Neuronal stem cell (in vitro differentiated cells): ENCODE measurements around the gene PROX1.

Experiments
- DNase-seq: peaks from one replicate; pipeline ENCODE4 v3.0.0-alpha.2; 2013; ENCODE audit warnings: low spot score
- H2AFZ ChIP-seq: one replicate; pipeline ENCODE4 v1.6.1; 2013; ENCODE audit warnings: mild to moderate bottlenecking, low read length, inconsistent platforms
- H2AK5ac ChIP-seq: 2 replicates; pipeline ENCODE4 v1.6.1; 2013; ENCODE audit warnings: low read depth, mild to moderate bottlenecking, inconsistent platforms, low read length, moderate library complexity, mixed read lengths
- H2BK120ac ChIP-seq: 2 replicates; pipeline ENCODE4 v1.6.1; 2013; ENCODE audit warnings: low read depth, mild to moderate bottlenecking, inconsistent platforms, low read length, moderate library complexity, mixed read lengths
- H2BK12ac ChIP-seq: one replicate; pipeline ENCODE4 v1.6.1; 2013; ENCODE audit warnings: low read length, inconsistent platforms
- H2BK15ac ChIP-seq: 2 replicates; pipeline ENCODE4 v1.6.1; 2013; ENCODE audit warnings: mild to moderate bottlenecking, low read length, inconsistent platforms, mixed read lengths
- H2BK5ac ChIP-seq: one replicate; pipeline ENCODE4 v1.6.1; 2013; ENCODE audit warnings: inconsistent platforms, mild to moderate bottlenecking, low read length, moderate library complexity
- H3K14ac ChIP-seq: one replicate; pipeline ENCODE4 v1.6.1; 2013; ENCODE audit warnings: low read length, inconsistent platforms
- H3K18ac ChIP-seq: 2 replicates; pipeline ENCODE4 v1.6.1; 2013; ENCODE audit warnings: low read length, inconsistent platforms
- H3K23ac ChIP-seq: 2 replicates; pipeline ENCODE4 v1.6.1; 2013; ENCODE audit warnings: low read depth, mild to moderate bottlenecking, mixed read lengths, low read length, inconsistent platforms; ENCODE audit not compliant: poor library complexity
- H3K27ac ChIP-seq: replicated peaks from 3 replicates; pipeline ENCODE4 v1.5.1; 2013; ENCODE audit warnings: low read length, inconsistent platforms
- H3K27me3 ChIP-seq, 3 experiments: 2 replicates each; pipeline ENCODE4 v1.6.1; 2013; ENCODE audit warnings: low read length in 3 of 3, mild to moderate bottlenecking in 2 of 3, inconsistent platforms in 1 of 3, low read depth in 1 of 3, mixed read lengths in 1 of 3, moderate library complexity in 1 of 3; ENCODE audit not compliant: control insufficient read depth in 3 of 3, insufficient read depth in 3 of 3
- H3K36me3 ChIP-seq, 2 donors: replicated peaks in 1 of 2; 2 replicates each; pipeline ENCODE4 v1.6.1; 2013; ENCODE audit warnings: low read length in 2 of 2; ENCODE audit not compliant: control insufficient read depth in 2 of 2, insufficient read depth in 2 of 2
- H3K4ac ChIP-seq: 2 replicates; pipeline ENCODE4 v1.6.1; 2013; ENCODE audit warnings: inconsistent platforms, mild to moderate bottlenecking, low read length, moderate library complexity
- H3K4me1 ChIP-seq, 2 donors: 1 replicate in 1 of 2; 2 replicates in 1 of 2; pipeline ENCODE4 v1.6.1; 2013; ENCODE audit warnings: low read length in 2 of 2, low read depth in 1 of 2; ENCODE audit not compliant: control insufficient read depth in 2 of 2, insufficient read depth in 1 of 2
- H3K4me2 ChIP-seq: one replicate; pipeline ENCODE4 v1.6.1; 2013; ENCODE audit warnings: mild to moderate bottlenecking, low read length, inconsistent platforms; ENCODE audit not compliant: insufficient read depth, poor library complexity, severe bottlenecking
- H3K4me3 ChIP-seq, 2 donors: 2 replicates each; pipeline ENCODE4 v1.5.1; 2013; ENCODE audit warnings: low read length in 2 of 2, mild to moderate bottlenecking in 2 of 2, inconsistent platforms in 1 of 2, moderate library complexity in 1 of 2
- H3K79me1 ChIP-seq: one replicate; pipeline ENCODE4 v1.6.1; 2013; ENCODE audit warnings: low read depth, mild to moderate bottlenecking, inconsistent platforms, low read length, moderate library complexity
- H3K9ac ChIP-seq: one replicate; pipeline ENCODE4 v1.6.1; 2013; ENCODE audit warnings: mild to moderate bottlenecking, low read depth, low read length, inconsistent platforms; ENCODE audit not compliant: poor library complexity
- H3K9me3 ChIP-seq, 2 donors: replicated peaks in 1 of 2; 2 replicates each; pipeline versions ENCODE3 to v1.6.1; 2013; ENCODE audit warnings: low read length in 2 of 2, mild to moderate bottlenecking in 2 of 2, inconsistent platforms in 1 of 2, low read depth in 1 of 2, mixed read lengths in 1 of 2, moderate library complexity in 1 of 2; ENCODE audit not compliant: control insufficient read depth in 2 of 2, insufficient read depth in 1 of 2
- H4K8ac ChIP-seq: one replicate; pipeline ENCODE4 v1.6.1; 2013; ENCODE audit warnings: low read depth, mild to moderate bottlenecking, inconsistent platforms, low read length, moderate library complexity
- H4K91ac ChIP-seq: one replicate; pipeline ENCODE4 v1.6.1; 2013; ENCODE audit warnings: low read length, low read depth, mild to moderate bottlenecking, inconsistent platforms; ENCODE audit not compliant: poor library complexity
- whole genome bisulfite sequencing, 2 donors: extraction: QIAGEN DNeasy Blood & Tissue Kit; methylation state at CpG; one replicate each; pipeline ENCODE4 v1.1.7; 2013; ENCODE audit warnings: missing lambda C conversion rate in 2 of 2, mixed read lengths in 1 of 2; ENCODE audit not compliant: insufficient read length in 2 of 2, insufficient replicate concordance in 1 of 2; ENCODE audit errors: extremely low coverage in 2 of 2; 5-methylcytosine and 5-hydroxymethylcytosine counted together

Gene PROX1

DNA sequence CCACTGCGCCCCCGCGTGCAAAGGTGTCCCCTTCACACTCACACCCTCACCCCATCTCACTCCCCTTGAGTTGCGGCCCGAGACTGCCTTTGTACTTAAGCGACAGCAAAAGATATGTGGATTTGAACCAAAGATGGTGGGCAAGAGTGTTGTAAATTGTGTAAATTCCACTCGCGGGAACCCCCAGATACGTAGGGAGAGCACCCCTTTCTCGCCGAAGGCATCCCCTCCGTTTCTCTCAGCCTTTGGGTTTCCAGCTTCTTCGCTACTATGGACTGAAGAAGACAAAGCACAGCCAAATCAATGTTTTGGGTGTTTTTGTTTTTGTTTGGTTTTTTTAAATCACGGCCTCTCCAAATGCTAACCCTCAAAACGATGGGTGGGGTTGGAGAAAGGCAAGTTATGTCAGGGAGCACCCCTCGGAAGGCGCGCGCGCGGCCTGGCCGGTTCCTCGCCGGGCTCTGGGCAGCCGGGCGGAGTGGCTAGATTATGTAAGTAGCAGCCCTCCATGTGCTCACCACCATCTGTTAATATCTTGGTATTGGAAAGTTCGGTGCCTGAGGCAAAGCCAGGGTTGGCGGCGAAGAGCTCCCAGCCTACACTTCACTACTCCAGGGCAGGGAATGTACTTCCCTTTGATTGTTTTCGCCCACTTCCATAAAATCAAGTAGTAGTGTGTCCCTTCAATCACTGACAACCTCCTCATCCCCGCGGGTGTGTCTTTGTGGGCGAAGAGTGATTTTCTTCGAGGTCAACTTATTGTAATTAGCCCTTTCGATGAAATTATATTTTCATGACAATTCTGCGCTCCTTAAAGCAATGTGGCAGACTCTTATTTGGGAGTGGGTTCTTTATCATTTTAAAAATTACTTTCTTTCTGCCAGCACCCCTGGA lies 4.0 kb upstream of the PROX1 start:
- no peak overlapping the region for H3K23ac ChIP-seq
- peak overlapping the region in 1 of 2 donors; percentile 69 for H3K4me3 ChIP-seq
- no peaks in the 10 kb centered on the region for H3K79me1 ChIP-seq
- peak overlapping the region; percentile 85 for H2BK5ac ChIP-seq
- H3K27me3 ChIP-seq: peaks cover 12 to 82% (median 66%) of the 10 kb centered on the region in 3 experiments
- no peaks in the 10 kb centered on the region for H3K36me3 ChIP-seq
- peak overlapping the region; percentile 85 for H3K9ac ChIP-seq
- H3K4me2 ChIP-seq: peak overlapping the region; percentile 99
- H3K27ac ChIP-seq: no peak overlapping the region
- no peak overlapping the region for H4K91ac ChIP-seq
- peak; percentile 17 for DNase-seq
- no peaks in the 10 kb centered on the region for H3K9me3 ChIP-seq
- peak overlapping the region; percentile 82 for H2BK15ac ChIP-seq
- peak overlapping the region; percentile 11 for H2BK12ac ChIP-seq
- no CpG with 5 or more reads among the region's 36 CpGs for WGBS, 2 donors
- no peak overlapping the region for H4K8ac ChIP-seq
- H2AK5ac ChIP-seq: no peak overlapping the region
- peak overlapping the region; percentile 86 for H3K18ac ChIP-seq
- H2BK120ac ChIP-seq: no peak overlapping the region
- H3K4ac ChIP-seq: no peak overlapping the region
- H3K4me1 ChIP-seq: peaks cover 31% of the 10 kb centered on the region in 2 donors
- peak overlapping the region; percentile 94 for H2AFZ ChIP-seq
- H3K14ac ChIP-seq: peak overlapping the region; percentile 82

DNA sequence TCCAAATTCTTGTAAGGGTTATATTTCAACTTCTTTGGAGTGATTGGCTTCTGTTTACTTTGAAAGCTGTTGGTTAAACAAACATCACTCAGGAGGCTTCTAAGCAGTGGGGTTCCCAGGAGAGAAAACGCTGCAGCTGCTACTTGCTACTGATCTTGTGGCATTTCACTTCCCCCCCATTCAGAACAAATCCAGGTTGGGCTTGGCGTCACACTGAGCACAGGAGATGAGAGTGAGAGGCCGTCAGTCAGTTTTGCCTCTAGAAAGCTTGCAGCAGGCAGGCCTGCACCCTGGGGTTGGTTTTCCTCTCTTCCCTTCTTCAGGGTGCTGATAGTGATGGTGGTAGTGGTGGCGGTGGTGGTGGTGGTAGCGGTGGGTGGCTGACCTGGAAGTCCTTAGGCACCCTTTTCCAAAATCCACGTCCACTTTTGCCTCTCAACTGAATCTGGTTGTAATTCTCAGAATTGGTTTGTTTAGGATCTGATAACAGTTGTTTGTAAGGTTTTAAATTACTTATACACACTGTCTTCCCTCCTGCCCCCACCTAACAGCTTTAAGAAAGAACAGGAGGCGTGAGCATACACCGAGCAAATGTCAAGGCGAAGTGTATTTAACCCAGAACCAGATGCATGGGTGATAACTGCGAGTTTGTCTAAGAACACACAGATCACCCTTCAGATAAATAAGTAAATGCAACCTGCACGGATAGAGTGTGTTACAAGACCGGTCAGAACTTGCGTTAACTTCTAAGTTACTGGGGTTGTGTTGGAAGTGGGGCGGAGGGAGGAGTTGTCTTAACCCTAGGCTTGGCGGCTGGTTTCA lies 3.2 kb upstream of the PROX1 start:
- H3K79me1 ChIP-seq: no peaks in the 10 kb centered on the region
- no peak overlapping the region for H3K9ac ChIP-seq
- no peak overlapping the region for H2BK120ac ChIP-seq
- no peak overlapping the region for H2BK12ac ChIP-seq
- H3K4me2 ChIP-seq: peak overlapping the region; percentile 84
- H3K4me3 ChIP-seq: no peak overlapping the region
- no peak overlapping the region for H3K14ac ChIP-seq
- no peak overlapping the region for H2AK5ac ChIP-seq
- no peak for DNase-seq
- peaks cover 12 to 73% (median 69%) of the 10 kb centered on the region in 3 experiments for H3K27me3 ChIP-seq
- no peak overlapping the region for H4K91ac ChIP-seq
- H3K27ac ChIP-seq: no peak overlapping the region
- WGBS, 2 donors: no CpG with 5 or more reads among the region's 15 CpGs
- H3K9me3 ChIP-seq: no peaks in the 10 kb centered on the region
- no peak overlapping the region for H3K23ac ChIP-seq
- H2AFZ ChIP-seq: peak overlapping the region; percentile 89
- no peak overlapping the region for H4K8ac ChIP-seq
- H3K18ac ChIP-seq: no peak overlapping the region
- H3K36me3 ChIP-seq: no peaks in the 10 kb centered on the region
- no peak overlapping the region for H2BK15ac ChIP-seq
- no peak overlapping the region for H2BK5ac ChIP-seq
- H3K4ac ChIP-seq: no peak overlapping the region
- peaks cover 31 to 32% of the 10 kb centered on the region in 2 donors for H3K4me1 ChIP-seq

DNA sequence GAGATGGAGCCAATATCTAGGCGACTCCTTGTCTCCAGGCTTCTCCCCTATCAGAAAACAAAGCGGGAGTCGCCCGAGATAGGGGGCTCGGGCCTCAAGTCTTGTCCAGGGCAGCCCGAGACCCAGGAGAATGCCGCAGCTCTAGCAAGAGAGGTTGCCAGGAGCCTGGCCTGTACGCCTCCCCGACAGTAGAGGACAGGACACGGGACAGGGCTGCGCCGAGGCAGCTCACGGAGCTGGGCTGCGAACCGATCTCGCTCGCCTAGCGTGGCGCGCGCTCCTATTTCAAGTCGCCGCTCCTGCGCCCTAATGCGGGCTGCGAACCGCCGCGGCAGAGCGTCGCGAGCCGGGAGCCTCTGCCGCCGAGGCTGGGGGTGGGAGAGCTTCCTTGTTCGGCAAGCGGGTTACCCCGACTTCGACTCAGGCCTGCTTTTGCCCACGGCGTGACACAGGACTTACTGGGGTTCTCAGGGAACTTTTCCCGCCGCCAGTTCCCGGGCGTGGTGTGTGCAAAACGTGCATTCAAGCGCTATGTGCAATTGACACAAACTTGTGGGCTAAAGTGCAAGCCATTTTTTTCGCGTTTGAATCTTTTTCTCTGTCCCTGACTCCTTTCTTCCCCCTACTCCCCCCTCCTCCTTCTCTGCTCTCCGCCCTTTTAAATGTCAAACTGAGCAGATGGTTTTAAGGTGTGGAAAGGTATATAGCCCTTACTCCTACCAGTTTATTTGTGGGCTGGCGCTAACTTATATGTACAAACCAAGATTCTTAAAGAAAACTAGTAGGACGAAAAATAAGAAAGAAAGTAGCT lies 2.4 kb upstream of the PROX1 start:
- no peak overlapping the region for H4K8ac ChIP-seq
- H4K91ac ChIP-seq: no peak overlapping the region
- peak overlapping the region; percentile 84 for H3K4me2 ChIP-seq
- WGBS, 2 donors: no CpG with 5 or more reads among the region's 52 CpGs
- H2BK12ac ChIP-seq: peak overlapping the region; percentile 63
- H2AK5ac ChIP-seq: no peak overlapping the region
- no peak overlapping the region for H3K14ac ChIP-seq
- no peaks in the 10 kb centered on the region for H3K9me3 ChIP-seq
- H2AFZ ChIP-seq: peak overlapping the region; percentile 89
- H2BK120ac ChIP-seq: no peak overlapping the region
- H3K23ac ChIP-seq: peak overlapping the region; percentile 39
- DNase-seq: no peak
- H3K27me3 ChIP-seq: peaks cover 12 to 70% (median 67%) of the 10 kb centered on the region in 3 experiments
- H3K27ac ChIP-seq: no peak overlapping the region
- no peak overlapping the region for H3K4ac ChIP-seq
- peaks cover 2% of the 10 kb centered on the region for H3K79me1 ChIP-seq
- peaks cover 35% of the 10 kb centered on the region in 2 donors for H3K4me1 ChIP-seq
- H2BK15ac ChIP-seq: no peak overlapping the region
- peak overlapping the region; percentile 82 for H3K9ac ChIP-seq
- no peaks in the 10 kb centered on the region for H3K36me3 ChIP-seq
- peak overlapping the region; percentile 91 for H3K18ac ChIP-seq
- H3K4me3 ChIP-seq: peak overlapping the region; percentile 31 to 47
- peak overlapping the region; percentile 49 for H2BK5ac ChIP-seq
